Measurements from ENCODE around the gene SEZ6L.

Gene SEZ6L

GRCh38 chr22:26330971-26331625, 161.8 kb downstream of the SEZ6L start:
- H3K4me3 Mint-ChIP-seq = no peak overlapping the region
- H3K27ac Mint-ChIP-seq = no peak overlapping the region
- H3K4me1 Mint-ChIP-seq (ENCODE audit: low read depth) = no peaks in the 10 kb centered on the region
- no peaks in the 10 kb centered on the region for H3K9me3 Mint-ChIP-seq
- H3K27me3 Mint-ChIP-seq (ENCODE audit: low read depth) = peaks cover 2% of the 10 kb centered on the region
- H3K36me3 Mint-ChIP-seq (ENCODE audit: low read depth) = no peaks in the 10 kb centered on the region
- peak; percentile 22 for DNase-seq (ENCODE audit: low spot score)

GRCh38 chr22:26333088-26333800, 164.0 kb downstream of the SEZ6L start:
- Mint-ChIP-seq H3K27me3 (ENCODE audit: low read depth) (peaks cover 4% of the 10 kb centered on the region), H3K4me1 (ENCODE audit: low read depth) (no peaks in the 10 kb centered on the region), H3K9me3 (no peaks in the 10 kb centered on the region), H3K36me3 (ENCODE audit: low read depth) (no peaks in the 10 kb centered on the region), H3K4me3 (no peak overlapping the region), H3K27ac (no peak overlapping the region)
- no peak for DNase-seq (ENCODE audit: low spot score)

- peaks cover 5% of the 10 kb centered on the region for H3K27me3 Mint-ChIP-seq (ENCODE audit: low read depth)
- H3K4me3 Mint-ChIP-seq = no peak overlapping the region
These were observed 165.0 kb downstream of the SEZ6L start for GRCh38 chr22:26334232-26334631.

GRCh38 chr22:26336773-26337172, 167.5 kb downstream of the SEZ6L start:
- no peaks in the 10 kb centered on the region for H3K9me3 Mint-ChIP-seq
- H3K36me3 Mint-ChIP-seq (ENCODE audit: low read depth) = no peaks in the 10 kb centered on the region
- DNase-seq (ENCODE audit: low spot score) = no peak
- no peaks in the 10 kb centered on the region for H3K4me1 Mint-ChIP-seq (ENCODE audit: low read depth)
- H3K4me3 Mint-ChIP-seq = no peak overlapping the region
- no peak overlapping the region for H3K27ac Mint-ChIP-seq
- peaks cover 7% of the 10 kb centered on the region for H3K27me3 Mint-ChIP-seq (ENCODE audit: low read depth)

More at GRCh38 chr22:26334232-26334631, 165.0 kb downstream of the SEZ6L start:
- DNase-seq (ENCODE audit: low spot score) = no peak
- no peaks in the 10 kb centered on the region for H3K9me3 Mint-ChIP-seq
- no peaks in the 10 kb centered on the region for H3K36me3 Mint-ChIP-seq (ENCODE audit: low read depth)
- no peaks in the 10 kb centered on the region for H3K4me1 Mint-ChIP-seq (ENCODE audit: low read depth)
- no peak overlapping the region for H3K27ac Mint-ChIP-seq

GRCh38 chr22:26339755-26340154, 170.5 kb downstream of the SEZ6L start:
- no peak for DNase-seq (ENCODE audit: low spot score)
- Mint-ChIP-seq H3K4me3 (no peak overlapping the region), H3K4me1 (ENCODE audit: low read depth) (no peaks in the 10 kb centered on the region), H3K9me3 (no peaks in the 10 kb centered on the region), H3K27ac (no peak overlapping the region), H3K27me3 (ENCODE audit: low read depth) (peaks cover 7% of the 10 kb centered on the region), H3K36me3 (ENCODE audit: low read depth) (no peaks in the 10 kb centered on the region)

- H3K4me1 Mint-ChIP-seq (ENCODE audit: low read depth) = no peaks in the 10 kb centered on the region
- DNase-seq (ENCODE audit: low spot score) = no peak
- H3K9me3 Mint-ChIP-seq = no peaks in the 10 kb centered on the region
- H3K27ac Mint-ChIP-seq = no peak overlapping the region
- H3K27me3 Mint-ChIP-seq (ENCODE audit: low read depth) = peaks cover 5% of the 10 kb centered on the region
- no peaks in the 10 kb centered on the region for H3K36me3 Mint-ChIP-seq (ENCODE audit: low read depth)
- H3K4me3 Mint-ChIP-seq = no peak overlapping the region
These were observed 173.6 kb downstream of the SEZ6L start for GRCh38 chr22:26342745-26343410.

- no peak for DNase-seq (ENCODE audit: low spot score)
- H3K4me1 Mint-ChIP-seq (ENCODE audit: low read depth) = no peaks in the 10 kb centered on the region
- no peaks in the 10 kb centered on the region for H3K9me3 Mint-ChIP-seq
- no peaks in the 10 kb centered on the region for H3K36me3 Mint-ChIP-seq (ENCODE audit: low read depth)
- H3K4me3 Mint-ChIP-seq = no peak overlapping the region
- H3K27me3 Mint-ChIP-seq (ENCODE audit: low read depth) = peaks cover 2% of the 10 kb centered on the region
- H3K27ac Mint-ChIP-seq = no peak overlapping the region
These were observed 176.2 kb downstream of the SEZ6L start for GRCh38 chr22:26345496-26345895.

- Mint-ChIP-seq H3K4me1 (ENCODE audit: low read depth) (no peaks in the 10 kb centered on the region), H3K27ac (no peak overlapping the region), H3K27me3 (ENCODE audit: low read depth) (peaks cover 3% of the 10 kb centered on the region), H3K36me3 (ENCODE audit: low read depth) (no peaks in the 10 kb centered on the region), H3K9me3 (no peaks in the 10 kb centered on the region), H3K4me3 (no peak overlapping the region)
- DNase-seq (ENCODE audit: low spot score) = no peak
These were observed 179.7 kb downstream of the SEZ6L start for GRCh38 chr22:26348810-26349526.

GRCh38 chr22:26354707-26355106, 185.4 kb downstream of the SEZ6L start:
- Mint-ChIP-seq H3K27me3 (ENCODE audit: low read depth) (peaks cover 3% of the 10 kb centered on the region), H3K9me3 (no peaks in the 10 kb centered on the region), H3K27ac (no peak overlapping the region), H3K4me1 (ENCODE audit: low read depth) (no peaks in the 10 kb centered on the region), H3K4me3 (no peak overlapping the region), H3K36me3 (ENCODE audit: low read depth) (no peaks in the 10 kb centered on the region)
- DNase-seq (ENCODE audit: low spot score) = no peak

GRCh38 chr22:26357281-26357680, 188.0 kb downstream of the SEZ6L start:
- H3K9me3 Mint-ChIP-seq = no peaks in the 10 kb centered on the region
- no peak overlapping the region for H3K4me3 Mint-ChIP-seq
- H3K36me3 Mint-ChIP-seq (ENCODE audit: low read depth) = no peaks in the 10 kb centered on the region
- no peak for DNase-seq (ENCODE audit: low spot score)
- H3K27me3 Mint-ChIP-seq (ENCODE audit: low read depth) = peaks cover 9% of the 10 kb centered on the region
- H3K4me1 Mint-ChIP-seq (ENCODE audit: low read depth) = peaks cover 7% of the 10 kb centered on the region
- no peak overlapping the region for H3K27ac Mint-ChIP-seq

- Mint-ChIP-seq H3K27ac (no peak overlapping the region), H3K9me3 (no peaks in the 10 kb centered on the region), H3K27me3 (ENCODE audit: low read depth) (peaks cover 14% of the 10 kb centered on the region), H3K4me1 (ENCODE audit: low read depth) (peaks cover 7% of the 10 kb centered on the region), H3K4me3 (no peak overlapping the region), H3K36me3 (ENCODE audit: low read depth) (no peaks in the 10 kb centered on the region)
- no peak for DNase-seq (ENCODE audit: low spot score)
These were observed 188.6 kb downstream of the SEZ6L start for GRCh38 chr22:26357813-26358212.

GRCh38 chr22:26359156-26359555, 189.9 kb downstream of the SEZ6L start:
- no peaks in the 10 kb centered on the region for H3K9me3 Mint-ChIP-seq
- peaks cover 11% of the 10 kb centered on the region for H3K27me3 Mint-ChIP-seq (ENCODE audit: low read depth)
- H3K36me3 Mint-ChIP-seq (ENCODE audit: low read depth) = no peaks in the 10 kb centered on the region
- peaks cover 7% of the 10 kb centered on the region for H3K4me1 Mint-ChIP-seq (ENCODE audit: low read depth)
- H3K4me3 Mint-ChIP-seq = no peak overlapping the region
- H3K27ac Mint-ChIP-seq = no peak overlapping the region
- DNase-seq (ENCODE audit: low spot score) = no peak

GRCh38 chr22:26360169-26360885, 191.1 kb downstream of the SEZ6L start:
- Mint-ChIP-seq H3K27me3 (ENCODE audit: low read depth) (peaks cover 11% of the 10 kb centered on the region), H3K9me3 (no peaks in the 10 kb centered on the region), H3K36me3 (ENCODE audit: low read depth) (no peaks in the 10 kb centered on the region), H3K4me3 (peak overlapping the region; percentile 45), H3K4me1 (ENCODE audit: low read depth) (peaks cover 8% of the 10 kb centered on the region), H3K27ac (no peak overlapping the region)
- DNase-seq (ENCODE audit: low spot score) = peak; percentile 53

Measured in T-helper 2 cell treated with Interferon-gamma antibody and Interleukin-4, amounts not matched to agents 5 μg/mL and 100 μg/mL, for 36 hours (primary cell).